ENCODE measurements around the gene CRTC3. TPM values are rescaled to one million over a fixed set of nuclear protein-coding genes. Genes with fewer than 3 reads are reported as not detected.
"Not testable (repeated sequence)": the region's sequence is repeated elsewhere in the genome, so short reads cannot be mapped to it uniquely, and the experiment has no call there.

CRTC3 gene
- 10.8 and 12.9 TPM in 2 replicates for total RNA-seq (2014; rRNA removed; shearing (Covaris generic))
- 14.4 and 24.0 TPM in 2 replicates for polyA plus RNA-seq (2015; cell fraction: cytosol; rRNA removed)
- polyA plus RNA-seq (2015; cell fraction: nucleus; rRNA removed): 44.7 and 45.7 TPM in 2 replicates

DNA sequence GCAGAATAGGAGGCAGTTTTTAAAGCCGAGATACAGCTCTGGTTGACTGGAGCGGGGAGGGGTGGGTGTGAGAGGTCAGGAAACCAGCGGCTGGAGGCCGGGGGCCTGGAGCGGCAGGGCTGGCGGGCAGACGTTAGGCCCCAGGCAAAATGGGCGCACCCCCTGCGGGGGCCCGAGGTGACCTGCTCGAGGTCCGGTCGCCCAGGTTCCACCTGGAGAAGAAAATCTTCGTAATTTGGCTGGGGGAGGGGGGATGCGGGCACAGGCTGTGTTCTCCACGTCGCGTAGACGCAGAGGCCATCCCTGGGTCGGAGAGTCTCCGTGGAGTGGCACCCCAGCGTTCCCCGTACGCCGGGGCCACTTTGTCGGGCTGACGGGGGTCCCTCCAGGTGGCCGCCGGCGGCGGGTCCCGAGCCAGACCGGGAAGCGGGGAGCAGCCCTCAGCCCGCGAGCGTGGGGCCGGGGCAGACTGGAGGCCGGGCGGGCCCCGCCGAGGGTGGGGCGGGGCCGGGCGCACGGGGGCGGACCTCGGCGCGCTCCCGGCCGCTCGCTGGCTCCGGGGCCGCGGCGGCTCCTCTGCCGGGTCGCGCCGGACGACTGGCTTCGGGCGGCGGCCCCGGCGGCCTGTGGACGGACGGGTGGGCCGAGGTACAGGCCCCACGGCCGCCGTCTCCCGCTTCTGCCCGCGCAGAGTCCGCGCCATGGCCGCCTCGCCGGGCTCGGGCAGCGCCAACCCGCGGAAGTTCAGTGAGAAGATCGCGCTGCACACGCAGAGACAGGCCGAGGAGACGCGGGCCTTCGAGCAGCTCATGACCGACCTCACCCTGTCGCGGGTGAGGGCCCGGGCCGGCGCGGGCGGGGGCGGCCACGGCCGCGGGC is at the start of gene CRTC3:
TSS of gene CRTC3 (plus strand) at position 553 of the 879 bp plus-strand sequence. CDS start at position 702, 149 bp downstream.
- in situ Hi-C loops (cut with HindIII; ENCODE audit: low pct_unique_long_range_greater_than_20kb, low sequenced_read_pairs): no loop called here
- DNase-seq (ENCODE audit: low read depth, low spot score): peak; percentile 44

DNA sequence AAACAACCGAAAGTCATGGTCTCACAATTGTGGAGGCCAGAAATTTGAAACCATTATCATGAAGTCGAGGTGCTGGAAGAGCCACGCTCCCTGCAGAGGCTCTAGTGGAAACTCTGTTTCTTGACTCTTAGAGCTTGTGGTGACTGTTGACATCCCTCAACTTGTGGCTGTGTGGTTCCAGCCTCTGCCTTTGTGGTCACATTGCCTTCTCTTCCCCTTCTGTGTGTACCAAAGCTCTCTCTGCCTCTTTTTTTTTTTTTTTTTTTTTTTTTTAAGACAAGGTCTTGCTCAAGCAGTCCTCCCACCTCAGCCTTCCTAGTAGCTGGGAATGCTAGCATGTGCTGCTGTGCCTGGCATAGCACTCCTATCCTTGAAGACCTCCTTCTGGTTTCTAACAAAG is 48.7 kb upstream of the CRTC3 start:
- in situ Hi-C loops (cut with HindIII; ENCODE audit: low pct_unique_long_range_greater_than_20kb, low sequenced_read_pairs): no loop called here
- no peak for DNase-seq (ENCODE audit: low read depth, low spot score)

GRCh38 chr15:90482124-90483011 is 47.4 kb upstream of the CRTC3 start:
- peak; percentile 66 for DNase-seq (ENCODE audit: low read depth, low spot score)
- in situ Hi-C loops (cut with HindIII; ENCODE audit: low pct_unique_long_range_greater_than_20kb, low sequenced_read_pairs): no loop called here

GRCh38 chr15:90483012-90483307 is 46.8 kb upstream of the CRTC3 start:
- in situ Hi-C loops (cut with HindIII; ENCODE audit: low pct_unique_long_range_greater_than_20kb, low sequenced_read_pairs): no loop called here

GRCh38 chr15:90483637-90484036 is 46.1 kb upstream of the CRTC3 start:
- no peak for DNase-seq (ENCODE audit: low read depth, low spot score)
- in situ Hi-C loops (cut with HindIII; ENCODE audit: low pct_unique_long_range_greater_than_20kb, low sequenced_read_pairs): no loop called here

More at GRCh38 chr15:90483012-90483307, 46.8 kb upstream of the CRTC3 start:
- DNase-seq (ENCODE audit: low read depth, low spot score): peak; percentile 60

DNA sequence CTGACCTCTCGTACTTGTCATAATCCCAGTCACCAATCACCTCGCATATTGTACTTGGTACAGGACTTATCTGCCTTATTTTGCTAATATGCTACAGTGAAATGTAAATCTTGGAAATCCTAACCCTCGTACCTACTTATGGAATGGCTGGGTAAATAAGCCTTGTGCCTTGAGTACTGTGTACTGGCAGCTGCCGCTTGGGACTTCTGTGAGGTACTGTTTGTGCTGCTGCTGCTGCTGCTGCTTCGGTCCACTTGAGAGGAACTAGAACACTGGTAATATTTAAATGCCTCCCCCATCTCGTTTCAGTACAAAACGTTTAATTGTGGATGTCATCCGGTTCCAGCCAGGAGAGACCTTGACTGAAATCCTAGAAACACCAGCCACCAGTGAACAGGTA is 42.5 kb upstream of the CRTC3 start:
- DNase-seq (ENCODE audit: low read depth, low spot score): no peak
- in situ Hi-C loops (cut with HindIII; ENCODE audit: low pct_unique_long_range_greater_than_20kb, low sequenced_read_pairs): no loop called here

DNA sequence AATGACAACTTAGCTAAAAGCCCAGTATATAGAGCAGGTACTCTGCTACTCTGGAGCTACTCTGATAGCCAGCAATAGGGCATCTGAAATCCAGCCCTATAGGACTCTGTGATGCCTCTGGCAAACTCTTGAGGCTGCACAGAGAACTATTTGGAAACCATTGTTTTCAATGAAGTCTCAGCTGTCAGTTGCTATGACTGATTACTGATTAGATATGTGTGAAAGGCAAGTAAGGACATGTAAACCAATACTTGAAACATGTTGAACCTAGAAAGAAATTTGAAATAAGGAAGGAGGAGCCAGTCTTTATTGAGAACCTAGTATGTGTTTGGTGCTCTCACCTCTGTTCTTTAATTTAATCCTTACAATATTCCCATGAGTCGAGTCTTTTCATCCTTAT is 40.2 kb upstream of the CRTC3 start:
- in situ Hi-C loops (cut with HindIII; ENCODE audit: low pct_unique_long_range_greater_than_20kb, low sequenced_read_pairs): no loop called here

DNA sequence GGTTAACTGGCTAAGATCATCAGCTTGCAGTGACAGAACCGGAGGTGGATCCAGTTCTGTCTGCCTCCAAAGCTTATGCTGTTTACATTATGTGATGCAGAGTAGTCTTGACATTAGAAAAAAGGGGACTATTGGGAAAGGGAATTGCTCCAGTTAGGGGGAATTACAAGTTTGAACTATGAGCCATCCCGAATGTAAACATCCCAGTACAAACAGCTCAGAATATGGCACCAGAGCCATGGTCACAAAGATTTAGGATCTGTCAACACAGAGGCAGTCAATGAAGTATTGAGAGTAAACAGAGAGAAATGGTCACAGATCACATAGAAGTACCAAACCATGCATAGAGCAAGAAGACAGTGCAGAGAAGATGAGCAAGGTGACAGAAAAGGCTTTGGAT is 39.8 kb upstream of the CRTC3 start:
- in situ Hi-C loops (cut with HindIII; ENCODE audit: low pct_unique_long_range_greater_than_20kb, low sequenced_read_pairs): no loop called here

More for the DNA sequence above, 40.2 kb upstream of the CRTC3 start:
- no peak for DNase-seq (ENCODE audit: low read depth, low spot score)

GRCh38 chr15:90493647-90494046 is 36.1 kb upstream of the CRTC3 start:
- in situ Hi-C loops (cut with HindIII; ENCODE audit: low pct_unique_long_range_greater_than_20kb, low sequenced_read_pairs): no loop called here
- no peak for DNase-seq (ENCODE audit: low read depth, low spot score)

More for the DNA sequence above, 39.8 kb upstream of the CRTC3 start:
- no peak for DNase-seq (ENCODE audit: low read depth, low spot score)

GRCh38 chr15:90495067-90495466 is 34.7 kb upstream of the CRTC3 start:
- in situ Hi-C loops (cut with HindIII; ENCODE audit: low pct_unique_long_range_greater_than_20kb, low sequenced_read_pairs): no loop called here
- DNase-seq (ENCODE audit: low read depth, low spot score): no peak

- in situ Hi-C loops (cut with HindIII; ENCODE audit: low pct_unique_long_range_greater_than_20kb, low sequenced_read_pairs): no loop called here
- DNase-seq (ENCODE audit: low read depth, low spot score): no peak
Measured at GRCh38 chr15:90496791-90497190, 32.9 kb upstream of the CRTC3 start.

- in situ Hi-C loops (cut with HindIII; ENCODE audit: low pct_unique_long_range_greater_than_20kb, low sequenced_read_pairs): no loop called here
- DNase-seq (ENCODE audit: low read depth, low spot score): no peak
Measured at GRCh38 chr15:90497376-90497775, 32.3 kb upstream of the CRTC3 start.

GRCh38 chr15:90497912-90498311 is 31.8 kb upstream of the CRTC3 start:
- in situ Hi-C loops (cut with HindIII; ENCODE audit: low pct_unique_long_range_greater_than_20kb, low sequenced_read_pairs): no loop called here
- no peak for DNase-seq (ENCODE audit: low read depth, low spot score)

DNA sequence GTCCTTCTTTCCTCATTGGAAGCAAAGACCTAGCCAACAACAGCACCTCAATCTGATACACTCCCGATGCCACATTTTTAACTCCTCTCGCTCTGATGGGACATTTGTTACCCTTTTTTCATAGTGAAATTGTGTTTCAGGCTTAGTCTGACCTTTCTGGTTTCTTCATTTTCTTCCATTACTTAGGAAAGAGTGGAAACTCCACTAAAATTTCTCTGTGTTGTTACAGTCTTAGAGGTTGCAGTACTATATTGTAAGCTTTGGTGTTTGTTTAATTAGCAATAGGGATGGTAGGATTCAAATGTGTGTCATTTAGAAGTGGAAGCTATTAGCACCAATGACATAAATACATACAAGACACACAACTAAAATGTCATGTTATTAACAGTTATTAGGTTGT is 29.6 kb upstream of the CRTC3 start:
- no peak for DNase-seq (ENCODE audit: low read depth, low spot score)
- in situ Hi-C loops (cut with HindIII; ENCODE audit: low pct_unique_long_range_greater_than_20kb, low sequenced_read_pairs): no loop called here

- in situ Hi-C loops (cut with HindIII; ENCODE audit: low pct_unique_long_range_greater_than_20kb, low sequenced_read_pairs): no loop called here
- peak; percentile 25 for DNase-seq (ENCODE audit: low read depth, low spot score)
Measured at GRCh38 chr15:90501898-90502297, 27.8 kb upstream of the CRTC3 start.

- in situ Hi-C loops (cut with HindIII; ENCODE audit: low pct_unique_long_range_greater_than_20kb, low sequenced_read_pairs); DNase-seq (ENCODE audit: low read depth, low spot score): not testable (repeated sequence)
Measured at GRCh38 chr15:90510781-90511180, 18.9 kb upstream of the CRTC3 start.

DNA sequence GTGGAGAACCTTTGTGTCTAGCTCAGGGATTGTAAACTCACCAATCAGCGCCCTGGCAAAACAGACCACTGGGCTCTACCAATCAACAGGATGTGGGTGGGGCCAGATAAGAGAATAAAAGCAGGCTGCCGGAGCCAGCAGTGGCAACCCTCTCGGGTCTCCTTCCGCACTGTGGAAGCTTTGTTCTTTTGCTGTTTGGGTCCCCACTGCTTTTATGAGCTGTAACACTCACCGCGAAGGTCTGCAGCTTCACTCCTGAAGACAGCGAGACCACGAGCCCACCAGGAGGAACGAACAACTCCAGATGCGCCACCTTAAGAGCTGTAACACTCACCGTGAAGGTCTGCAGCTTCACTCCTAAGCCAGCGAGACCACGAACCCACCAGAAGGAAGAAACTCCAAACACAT is 18.5 kb upstream of the CRTC3 start:
- in situ Hi-C loops (cut with HindIII; ENCODE audit: low pct_unique_long_range_greater_than_20kb, low sequenced_read_pairs); DNase-seq (ENCODE audit: low read depth, low spot score): not testable (repeated sequence)

DNA sequence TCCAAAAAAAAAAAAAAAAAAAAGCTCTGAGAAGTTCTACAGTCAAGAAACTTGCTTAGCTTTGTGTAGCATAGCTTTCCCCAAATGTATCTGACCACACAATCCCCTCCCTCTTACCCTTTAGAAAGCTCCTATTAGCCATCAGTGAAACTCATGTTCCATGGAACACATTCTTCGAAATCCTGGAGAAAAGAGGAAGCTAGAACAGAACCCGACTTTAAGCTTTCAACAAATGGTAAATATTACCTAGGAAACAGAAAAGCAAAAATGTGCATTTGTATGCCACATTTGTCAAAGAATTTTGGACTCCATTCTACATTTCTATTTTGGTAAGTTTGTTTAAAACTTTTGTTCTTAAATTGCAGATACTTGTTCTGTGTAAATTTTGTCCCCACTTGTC is 17.4 kb upstream of the CRTC3 start:
- DNase-seq (ENCODE audit: low read depth, low spot score): no peak
- in situ Hi-C loops (cut with HindIII; ENCODE audit: low pct_unique_long_range_greater_than_20kb, low sequenced_read_pairs): no loop called here
